Body of pancreas (tissue), 4 donors: ENCODE data around the gene DEFB114. TPM values are rescaled to one million over a fixed set of nuclear protein-coding genes. Genes with fewer than 3 reads are reported as not detected.

Experiments used
- ATAC-seq: fragments of 150-250 bp; one replicate; pipeline ENCODE4 v1.9.1; 2016
- DNase-seq, 4 donors: peaks; one replicate each; pipeline ENCODE4 v3.0.0-alpha.2; 2019
- H3K27ac ChIP-seq, 4 donors: fragments of 200-600 bp; sonication (generic); 1 replicate in 3 of 4; 2 replicates in 1 of 4; pipeline versions ENCODE4 v1.5.1 to v1.6.1; 2016 to 2019; ENCODE audit warnings: mild to moderate bottlenecking in 1 of 4, mixed read lengths in 1 of 4, moderate library complexity in 1 of 4
- H3K27me3 ChIP-seq, 2 donors: fragments of 200-600 bp; sonication (generic); one replicate each; pipeline ENCODE4 v1.6.0; 2016; ENCODE audit warnings: mild to moderate bottlenecking in 1 of 2
- H3K36me3 ChIP-seq, 2 donors: fragments of 200-600 bp; sonication (generic); replicated peaks in 1 of 2; 2 replicates each; pipeline ENCODE4 v1.5.1; 2016; ENCODE audit warnings: low read depth in 2 of 2; ENCODE audit not compliant: insufficient read depth in 1 of 2
- H3K4me1 ChIP-seq: fragments of 200-600 bp; sonication (generic); one replicate; pipeline ENCODE4 v1.6.0; 2016
- H3K4me3 ChIP-seq, 2 donors: fragments of 200-600 bp; sonication (generic); 1 replicate in 1 of 2; 2 replicates in 1 of 2; pipeline ENCODE4 v1.5.1; 2016 to 2019
- H3K9me3 ChIP-seq, 3 donors: fragments of 200-600 bp; sonication (generic); 1 replicate in 2 of 3; 2 replicates in 1 of 3; pipeline ENCODE4 v1.5.1; 2016
- CTCF ChIP-seq, 7 experiments: fragments of 450-650 bp in 4 of 7; fragments of 200-600 bp in 3 of 7; sonication (generic) in 3 of 7; IDR thresholded peaks; one replicate each; pipeline ENCODE4 v1.5.1; 2016 to 2019; ENCODE audit warnings: antibody characterized with exemption in 7 of 7
- POLR2A ChIP-seq, 3 donors: fragments of 450-650 bp; IDR thresholded peaks; one replicate each; pipeline ENCODE4 v1.6.1; 2016; ENCODE audit warnings: antibody characterized with exemption in 3 of 3, mild to moderate bottlenecking in 2 of 3
- WGBS, 2 donors: methylation state at CpG; one replicate each; pipeline ENCODE4 v1.1.5; 2017; 5-methylcytosine and 5-hydroxymethylcytosine counted together
- intact Hi-C: fragments of 100-400 bp; cut with DNase I; formaldehyde crosslinking; loops from one replicate; pipeline ENCODE4 v1.15.1; 2023
- total RNA-seq, 2 donors: library from RNA; depleted of rRNA; stranded (reverse); fragments of >200 nt; gene quantifications; one replicate each; pipeline ENCODE4 v1.1.0, GENCODE V29; 2016

The DEFB114 gene
- total RNA-seq, 2 donors from 2014 or later = not detected

- no peak overlapping the region for H3K4me3 ChIP-seq
- DNase-seq (no peak), ATAC-seq (no peak)
- WGBS, 2 donors = 82 to 84% methylated on average over 2 of the region's 2 CpGs
- TF ChIP-seq CTCF (IDR thresholded peaks at IDR 0.05) (no peak), POLR2A (IDR thresholded peaks at IDR 0.05) (no peak)
- no peaks in the 10 kb centered on the region for H3K9me3 ChIP-seq
- no peaks in the 10 kb centered on the region for H3K36me3 ChIP-seq
- no peaks in the 10 kb centered on the region for H3K4me1 ChIP-seq
- H3K27ac ChIP-seq = no peak overlapping the region
- peaks cover 0 to 4% of the 10 kb centered on the region in 2 donors for H3K27me3 ChIP-seq
- intact Hi-C loops = no loop called here
Observed at GRCh38 chr6:49987749-49988148, 23.8 kb upstream of the DEFB114 start.

- no peak overlapping the region for H3K4me3 ChIP-seq
- 6 to 7% methylated on average over 1 of the region's 1 CpG for WGBS, 2 donors
- H3K36me3 ChIP-seq = no peaks in the 10 kb centered on the region
- no peaks in the 10 kb centered on the region for H3K9me3 ChIP-seq
- DNase-seq = no peak
- intact Hi-C loops = no loop called here
- peaks cover 0 to 4% of the 10 kb centered on the region in 2 donors for H3K27me3 ChIP-seq
- ATAC-seq = no peak
- no peaks in the 10 kb centered on the region for H3K4me1 ChIP-seq
- no peak overlapping the region for H3K27ac ChIP-seq
- TF ChIP-seq CTCF (IDR thresholded peaks at IDR 0.05) (no peak), POLR2A (IDR thresholded peaks at IDR 0.05) (no peak)
Observed at GRCh38 chr6:49986551-49986950, 22.6 kb upstream of the DEFB114 start.

GRCh38 chr6:49982046-49982445 is 18.1 kb upstream of the DEFB114 start:
- Histone ChIP-seq H3K4me1 (no peaks in the 10 kb centered on the region), H3K36me3 (no peaks in the 10 kb centered on the region), H3K27me3 (no peaks in the 10 kb centered on the region), H3K4me3 (no peak overlapping the region), H3K9me3 (no peaks in the 10 kb centered on the region), H3K27ac (no peak overlapping the region)
- intact Hi-C loops = no loop called here
- DNase-seq (no peak), ATAC-seq (no peak)
- WGBS, 2 donors = 66 to 78% methylated on average over 2 of the region's 2 CpGs
- TF ChIP-seq POLR2A (IDR thresholded peaks at IDR 0.05) (no peak), CTCF (IDR thresholded peaks at IDR 0.05) (no peak)

- 62 to 74% methylated on average over 1 of the region's 1 CpG for WGBS, 2 donors
- Histone ChIP-seq H3K27ac (no peak overlapping the region), H3K4me1 (no peaks in the 10 kb centered on the region), H3K36me3 (no peaks in the 10 kb centered on the region), H3K27me3 (no peaks in the 10 kb centered on the region), H3K9me3 (no peaks in the 10 kb centered on the region), H3K4me3 (no peak overlapping the region)
- no peak for ATAC-seq
- DNase-seq = no peak
- TF ChIP-seq CTCF (IDR thresholded peaks at IDR 0.05) (no peak), POLR2A (IDR thresholded peaks at IDR 0.05) (no peak)
- intact Hi-C loops = no loop called here
Observed at GRCh38 chr6:49980898-49981297, 16.9 kb upstream of the DEFB114 start.

- TF ChIP-seq POLR2A (IDR thresholded peaks at IDR 0.05) (no peak), CTCF (IDR thresholded peaks at IDR 0.05) (no peak)
- intact Hi-C loops = no loop called here
- Histone ChIP-seq H3K9me3 (no peaks in the 10 kb centered on the region), H3K27me3 (no peaks in the 10 kb centered on the region), H3K36me3 (no peaks in the 10 kb centered on the region), H3K4me1 (no peaks in the 10 kb centered on the region), H3K27ac (no peak overlapping the region), H3K4me3 (no peak overlapping the region)
- no peak for DNase-seq
- 76 to 86% methylated on average over 4 of the region's 4 CpGs for WGBS, 2 donors
- no peak for ATAC-seq
Observed at GRCh38 chr6:49979584-49979983, 15.6 kb upstream of the DEFB114 start.
